Measurements from ENCODE around the gene TICAM2. TPM values are rescaled to one million over a fixed set of nuclear protein-coding genes. Genes with fewer than 3 reads are reported as not detected.
A peak's percentile ranks its signal among the peaks of the same experiment; 100 is the strongest.

The TICAM2 gene
- total RNA-seq, 2 experiments from 2014 or later = 0.40 to 2.0 TPM

- H3K27me3 Mint-ChIP-seq = peaks cover 4% of the 10 kb centered on the region
- H3K27ac Mint-ChIP-seq = no peak overlapping the region
- POLR2A ChIA-PET = interaction anchor here (1.2 kb wide), 1 partner anchor 28 kb away, joined by 4 read pairs; the partner anchor contains the start of gene TICAM2
- DNase-seq = no peak
- intact Hi-C loops (cut with micrococcal nuclease) = loop anchor here (5.0 kb wide), 2 partner anchors 168 to 458 kb away; no protein-coding TSS in a partner anchor
- no peak overlapping the region for H3K4me3 Mint-ChIP-seq
- no peaks in the 10 kb centered on the region for H3K9me3 Mint-ChIP-seq
- H3K4me1 Mint-ChIP-seq (ENCODE audit: low read depth) = peaks cover 12% of the 10 kb centered on the region
- no peaks in the 10 kb centered on the region for H3K36me3 Mint-ChIP-seq
- CTCF ChIA-PET = interaction anchor here (1.0 to 1.2 kb wide), 3 partner anchors 201 to 213 kb away, joined by 3 read pairs; no protein-coding TSS in a partner anchor
Measured at GRCh38 chr5:115629903-115630302, 27.6 kb upstream of the TICAM2 start.

DNA sequence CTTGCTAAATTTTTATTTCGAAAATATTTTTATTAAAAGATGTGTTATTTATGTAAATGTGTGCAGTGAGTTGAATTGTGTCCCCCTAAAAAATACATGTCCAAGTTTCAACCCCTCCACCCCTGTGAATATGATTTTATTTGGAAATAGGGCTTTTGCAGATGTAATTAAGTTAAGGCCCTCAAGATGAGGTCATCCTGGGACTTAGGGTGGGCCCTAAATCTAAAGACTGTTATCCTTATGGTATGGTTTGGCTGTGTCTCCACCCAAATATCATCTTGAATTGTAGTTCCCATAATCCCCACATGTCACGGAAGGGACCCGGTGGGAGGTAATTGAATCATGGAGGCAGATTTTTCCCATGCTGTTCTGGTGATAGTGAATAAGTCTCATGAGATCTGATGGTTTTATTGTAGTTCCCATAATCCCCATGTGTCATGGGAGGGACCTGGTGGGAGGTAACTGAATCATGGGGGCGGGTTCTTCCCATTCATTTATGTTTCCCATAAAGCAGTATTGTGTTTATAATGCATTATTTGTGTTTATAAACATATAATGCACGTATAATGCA lies 25.1 kb upstream of the TICAM2 start:
- H3K36me3 Mint-ChIP-seq = no peaks in the 10 kb centered on the region
- H3K4me1 Mint-ChIP-seq (ENCODE audit: low read depth) = peaks cover 14% of the 10 kb centered on the region
- H3K9me3 Mint-ChIP-seq = no peaks in the 10 kb centered on the region
- intact Hi-C loops (cut with micrococcal nuclease) = loop anchor here (2.0 to 5.0 kb wide), 3 partner anchors 165 to 455 kb away; partner anchors contain the start of gene CCDC112
- POLR2A ChIA-PET = no interaction called here
- DNase-seq = no peak
- H3K27me3 Mint-ChIP-seq = no peaks in the 10 kb centered on the region
- no peak overlapping the region for H3K27ac Mint-ChIP-seq
- CTCF ChIA-PET = no interaction called here
- H3K4me3 Mint-ChIP-seq = no peak overlapping the region

DNA sequence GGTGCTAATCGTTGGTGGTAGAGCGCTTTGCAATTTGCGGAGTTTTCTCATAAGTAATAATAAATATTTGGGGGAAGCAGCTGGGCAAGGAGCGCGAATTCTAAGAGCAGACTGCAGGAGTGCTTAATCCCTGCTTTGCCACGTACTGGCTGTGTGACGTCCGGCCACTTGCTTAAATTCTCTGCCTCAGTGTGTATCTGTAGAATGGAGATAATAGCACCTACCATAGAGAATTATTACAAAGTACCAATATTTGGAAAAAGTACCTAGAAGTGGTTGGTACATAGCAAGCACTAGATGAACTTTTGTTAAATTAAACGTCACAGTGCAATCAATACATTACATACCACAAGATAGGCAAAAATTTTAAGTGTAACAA lies 24.2 kb upstream of the TICAM2 start:
- DNase-seq = no peak
- Mint-ChIP-seq H3K27ac (peak overlapping the region; percentile 92), H3K27me3 (no peaks in the 10 kb centered on the region), H3K36me3 (no peaks in the 10 kb centered on the region), H3K4me1 (ENCODE audit: low read depth) (peaks cover 20% of the 10 kb centered on the region), H3K9me3 (no peaks in the 10 kb centered on the region), H3K4me3 (no peak overlapping the region)
- POLR2A ChIA-PET = interaction anchor here (4.3 kb wide), 1 partner anchor 83 kb away, joined by 18 read pairs; the partner anchor contains the start of gene FEM1C
- CTCF ChIA-PET = interaction anchor here (0.6 kb wide), 1 partner anchor 1041 kb away, joined by 3 read pairs; no protein-coding TSS in a partner anchor
- intact Hi-C loops (cut with micrococcal nuclease) = loop anchor here (1.0 to 5.0 kb wide), 7 partner anchors 25 to 454 kb away; partner anchors contain the start of genes AP3S1, ATG12, CCDC112 and FEM1C

DNA sequence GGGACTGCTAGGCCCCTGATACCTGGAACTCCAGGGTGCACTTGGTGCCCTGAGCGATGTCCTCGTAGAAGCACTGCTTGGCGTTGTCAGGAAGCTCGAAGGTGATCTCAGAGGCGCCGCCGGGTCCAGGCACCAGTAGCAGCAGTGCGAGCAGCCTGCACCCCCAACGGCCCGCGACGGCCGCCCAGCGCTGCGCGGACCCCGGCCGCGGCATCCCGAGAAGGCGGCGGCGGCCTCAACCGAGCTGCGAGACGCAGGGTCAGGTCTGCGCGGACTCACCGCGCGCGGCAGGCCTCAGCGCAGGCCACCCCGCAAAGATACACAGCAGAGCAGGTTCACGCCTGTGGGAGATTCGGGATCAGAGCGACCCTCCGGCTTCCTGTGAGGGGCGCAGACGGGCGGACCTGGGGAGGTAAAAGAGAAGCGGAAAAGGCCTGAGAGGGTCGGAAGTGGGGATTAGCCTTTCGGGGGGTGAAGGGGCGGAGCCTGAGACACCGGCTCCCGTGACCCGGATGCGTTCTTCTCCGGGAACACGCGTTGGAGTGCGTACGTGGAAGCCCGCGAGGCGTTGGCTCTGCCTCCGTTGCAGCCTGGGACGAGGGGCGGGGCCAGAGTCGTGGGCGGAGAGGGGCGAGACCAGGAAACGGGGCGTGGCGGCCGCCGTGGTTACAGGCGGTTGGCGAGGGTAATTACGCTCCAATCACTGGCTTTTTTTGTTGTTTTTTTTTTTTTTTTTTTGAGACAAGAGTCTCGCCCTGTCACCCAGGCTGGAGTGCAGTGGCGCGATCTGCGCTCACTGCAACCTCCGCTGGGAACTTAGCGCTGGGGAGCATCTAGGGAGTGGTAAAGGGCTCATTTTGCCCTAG lies 23.5 kb upstream of the TICAM2 start, which contains the start of gene TMED7:
TMED7 (minus strand) TSS at position 458 of the 866 bp plus-strand sequence; CDS start at position 214, 244 bp downstream.
- H3K27ac Mint-ChIP-seq = peak within 1 kb of the TSS; percentile 92
- H3K36me3 Mint-ChIP-seq = no peaks in the 10 kb centered on the region
- no peaks in the 10 kb centered on the region for H3K27me3 Mint-ChIP-seq
- ChIA-PET CTCF (interaction anchor here (0.6 to 2.2 kb wide), 8 partner anchors 9 to 1042 kb away, joined by 3 to 6 read pairs (median 4); partner anchors contain the start of genes AP3S1 and ATG12), POLR2A (interaction anchor here (0.9 to 4.3 kb wide), 7 partner anchors 10 to 329 kb away, joined by 3 to 18 read pairs (median 5); partner anchors contain the start of genes AP3S1, ATG12, CCDC112 and FEM1C)
- intact Hi-C loops (cut with micrococcal nuclease) = loop anchor here (1.0 to 5.0 kb wide), 7 partner anchors 25 to 454 kb away; partner anchors contain the start of genes AP3S1, ATG12, CCDC112 and FEM1C
- peaks cover 23% of the 10 kb centered on the region for H3K4me1 Mint-ChIP-seq (ENCODE audit: low read depth)
- no peak within 1 kb of the TSS for H3K4me3 Mint-ChIP-seq
- DNase-seq = peak; percentile 100
- no peaks in the 10 kb centered on the region for H3K9me3 Mint-ChIP-seq

DNA sequence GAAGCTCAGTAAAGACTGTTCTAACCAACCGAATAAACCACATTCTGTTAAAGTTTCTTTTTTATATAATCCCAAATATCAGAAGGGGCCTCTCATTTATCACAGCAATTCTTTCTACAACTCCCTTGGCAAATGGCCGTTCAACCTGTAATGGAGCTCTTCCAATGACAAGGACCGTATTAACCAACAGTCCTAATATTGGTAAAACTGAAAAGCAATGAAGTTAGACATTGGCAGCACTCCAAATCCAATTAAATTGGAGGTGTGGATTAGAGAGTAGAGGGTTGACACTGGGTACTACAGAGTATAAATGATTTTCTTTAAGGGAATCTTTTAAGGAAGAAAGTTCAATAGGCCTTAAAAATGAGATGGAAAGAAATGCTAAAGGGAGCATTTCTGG lies 22.7 kb upstream of the TICAM2 start:
- ChIA-PET CTCF (interaction anchor here (0.8 to 2.2 kb wide), 10 partner anchors 8 to 371 kb away, joined by 3 to 6 read pairs (median 4); partner anchors contain the start of genes AP3S1 and ATG12), POLR2A (interaction anchor here (0.9 to 4.3 kb wide), 7 partner anchors 9 to 329 kb away, joined by 3 to 18 read pairs (median 5); partner anchors contain the start of genes AP3S1, ATG12, CCDC112 and FEM1C)
- Mint-ChIP-seq H3K27me3 (no peaks in the 10 kb centered on the region), H3K4me3 (no peak overlapping the region), H3K9me3 (no peaks in the 10 kb centered on the region), H3K36me3 (peaks cover 1% of the 10 kb centered on the region), H3K4me1 (ENCODE audit: low read depth) (peaks cover 23% of the 10 kb centered on the region), H3K27ac (peak overlapping the region; percentile 43)
- intact Hi-C loops (cut with micrococcal nuclease) = loop anchor here (5.0 kb wide), 2 partner anchors 163 to 453 kb away; no protein-coding TSS in a partner anchor
- no peak for DNase-seq

DNA sequence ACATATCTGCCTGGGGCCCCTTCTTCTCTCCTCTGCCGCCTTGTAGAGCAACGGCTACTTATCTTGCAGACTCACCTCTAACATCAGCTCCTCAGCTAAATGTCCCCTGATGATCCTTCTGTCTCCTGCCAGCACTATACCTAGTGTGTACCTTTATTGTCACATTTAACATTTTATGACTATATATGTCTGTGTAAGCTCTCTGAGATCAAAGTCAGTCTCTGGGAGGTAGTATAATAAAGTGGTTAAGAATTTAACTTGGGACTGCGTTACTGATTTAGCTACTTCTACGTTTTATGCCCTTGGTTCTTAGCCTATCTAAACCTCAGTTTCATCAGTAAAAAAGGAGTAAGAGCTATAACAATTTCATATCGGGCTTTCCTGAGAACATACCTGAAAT lies 21.4 kb upstream of the TICAM2 start:
- H3K4me3 Mint-ChIP-seq = no peak overlapping the region
- CTCF ChIA-PET = interaction anchor here (0.6 to 2.2 kb wide), 3 partner anchors 9 to 50 kb away, joined by 3 to 6 read pairs (median 4); no protein-coding TSS in a partner anchor
- POLR2A ChIA-PET = interaction anchor here (4.3 kb wide), 1 partner anchor 80 kb away, joined by 18 read pairs; the partner anchor contains the start of gene FEM1C
- H3K27me3 Mint-ChIP-seq = no peaks in the 10 kb centered on the region
- no peak overlapping the region for H3K27ac Mint-ChIP-seq
- intact Hi-C loops (cut with micrococcal nuclease) = no loop called here
- peaks cover 23% of the 10 kb centered on the region for H3K4me1 Mint-ChIP-seq (ENCODE audit: low read depth)
- no peak for DNase-seq
- H3K9me3 Mint-ChIP-seq = no peaks in the 10 kb centered on the region
- H3K36me3 Mint-ChIP-seq = peaks cover 9% of the 10 kb centered on the region

DNA sequence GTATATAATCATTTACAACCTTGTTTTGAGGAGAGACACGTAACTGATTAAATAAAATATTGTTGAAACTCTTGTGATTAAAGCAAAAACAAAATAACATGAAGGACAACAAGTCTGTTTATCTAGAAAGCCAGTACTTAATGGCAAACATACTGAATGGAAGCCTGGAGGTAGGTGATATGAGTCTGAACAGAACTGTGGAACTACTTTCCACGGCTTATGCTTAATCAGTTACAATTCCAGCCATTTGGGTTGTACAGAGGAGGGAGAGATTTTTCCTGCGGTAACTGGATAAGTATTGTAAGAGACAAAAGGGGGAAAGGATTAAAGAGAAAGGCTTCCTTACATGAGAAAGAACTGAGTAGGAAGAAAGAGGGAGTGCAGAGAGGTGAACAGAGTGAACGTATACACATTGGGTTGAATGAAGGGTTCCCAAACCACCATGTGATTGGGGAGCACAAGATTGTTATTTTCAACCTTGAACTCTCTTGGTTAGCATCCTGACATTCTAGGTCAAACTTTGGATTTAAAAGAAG lies 19.2 kb upstream of the TICAM2 start:
- Mint-ChIP-seq H3K27me3 (no peaks in the 10 kb centered on the region), H3K9me3 (no peaks in the 10 kb centered on the region), H3K4me3 (no peak overlapping the region), H3K36me3 (peaks cover 17% of the 10 kb centered on the region), H3K27ac (no peak overlapping the region), H3K4me1 (ENCODE audit: low read depth) (peaks cover 18% of the 10 kb centered on the region)
- POLR2A ChIA-PET = no interaction called here
- no peak for DNase-seq
- CTCF ChIA-PET = no interaction called here
- intact Hi-C loops (cut with micrococcal nuclease) = no loop called here

GRCh38 chr5:115616892-115617291 lies 14.6 kb upstream of the TICAM2 start:
- peaks cover 32% of the 10 kb centered on the region for H3K36me3 Mint-ChIP-seq
- no peaks in the 10 kb centered on the region for H3K9me3 Mint-ChIP-seq
- intact Hi-C loops (cut with micrococcal nuclease) = no loop called here
- peaks cover 8% of the 10 kb centered on the region for H3K4me1 Mint-ChIP-seq (ENCODE audit: low read depth)
- no peak overlapping the region for H3K27ac Mint-ChIP-seq
- H3K27me3 Mint-ChIP-seq = no peaks in the 10 kb centered on the region
- DNase-seq = no peak
- ChIA-PET POLR2A (interaction anchor here (2.3 kb wide), 1 partner anchor 8 kb away, joined by 7 read pairs; no protein-coding TSS in a partner anchor), CTCF (interaction anchor here (0.9 to 1.4 kb wide), 3 partner anchors 9 to 215 kb away, joined by 3 read pairs; partner anchors contain the start of gene TMED7)
- H3K4me3 Mint-ChIP-seq = no peak overlapping the region

GRCh38 chr5:115616472-115616871 lies 14.2 kb upstream of the TICAM2 start:
- POLR2A ChIA-PET = interaction anchor here (2.3 kb wide), 1 partner anchor 8 kb away, joined by 7 read pairs; no protein-coding TSS in a partner anchor
- intact Hi-C loops (cut with micrococcal nuclease) = no loop called here
- H3K36me3 Mint-ChIP-seq = peaks cover 32% of the 10 kb centered on the region
- no peak for DNase-seq
- no peaks in the 10 kb centered on the region for H3K27me3 Mint-ChIP-seq
- H3K9me3 Mint-ChIP-seq = no peaks in the 10 kb centered on the region
- CTCF ChIA-PET = interaction anchor here (0.7 to 1.4 kb wide), 4 partner anchors 9 to 215 kb away, joined by 3 read pairs; partner anchors contain the start of gene TMED7
- no peak overlapping the region for H3K4me3 Mint-ChIP-seq
- H3K27ac Mint-ChIP-seq = no peak overlapping the region
- H3K4me1 Mint-ChIP-seq (ENCODE audit: low read depth) = peaks cover 6% of the 10 kb centered on the region

GRCh38 chr5:115611873-115612272 lies 9.6 kb upstream of the TICAM2 start:
- ChIA-PET CTCF (no interaction called here), POLR2A (no interaction called here)
- no peaks in the 10 kb centered on the region for H3K27me3 Mint-ChIP-seq
- peaks cover 8% of the 10 kb centered on the region for H3K4me1 Mint-ChIP-seq (ENCODE audit: low read depth)
- intact Hi-C loops (cut with micrococcal nuclease) = no loop called here
- no peaks in the 10 kb centered on the region for H3K9me3 Mint-ChIP-seq
- no peak for DNase-seq
- peaks cover 19% of the 10 kb centered on the region for H3K36me3 Mint-ChIP-seq
- H3K27ac Mint-ChIP-seq = no peak overlapping the region
- no peak overlapping the region for H3K4me3 Mint-ChIP-seq

DNA sequence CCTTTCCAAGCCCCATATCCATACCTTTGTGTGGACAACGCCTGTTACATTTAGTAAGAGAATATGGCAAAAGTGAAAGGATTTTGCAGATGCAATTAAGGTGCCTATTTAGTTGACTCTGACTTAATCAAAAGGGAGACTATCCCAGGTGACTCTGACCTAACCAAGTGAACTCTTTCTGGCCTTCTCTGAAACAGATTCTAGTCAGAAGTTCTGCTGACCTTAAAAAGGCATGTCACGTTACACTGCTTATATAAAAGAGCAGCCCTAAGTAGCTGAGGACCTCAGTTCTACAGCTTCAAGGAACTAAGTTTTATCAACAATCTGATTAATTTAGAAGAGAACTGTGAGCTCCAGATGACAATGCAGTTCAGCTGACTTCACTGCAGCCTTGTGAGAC lies 5.7 kb upstream of the TICAM2 start:
- intact Hi-C loops (cut with micrococcal nuclease) = no loop called here
- Mint-ChIP-seq H3K36me3 (peaks cover 16% of the 10 kb centered on the region), H3K4me1 (ENCODE audit: low read depth) (peaks cover 10% of the 10 kb centered on the region), H3K27me3 (no peaks in the 10 kb centered on the region), H3K27ac (no peak overlapping the region), H3K9me3 (no peaks in the 10 kb centered on the region), H3K4me3 (no peak overlapping the region)
- CTCF ChIA-PET = no interaction called here
- POLR2A ChIA-PET = interaction anchor here (1.2 kb wide), 1 partner anchor 11 kb away, joined by 3 read pairs; no protein-coding TSS in a partner anchor
- DNase-seq = no peak

Measured in activated CD4-positive, alpha-beta memory T cell treated with anti-CD3 and anti-CD28 coated beads for 36 hours (primary cell).